Stimulated activated CD8-positive, alpha-beta memory T cell treated with anti-CD3 and anti-CD28 coated beads, Interleukin-7, amount 100 ng/mL, for 48 hours (primary cell): ENCODE measurements around the gene GJA1.
"Not testable (repeated sequence)": the region's sequence is repeated elsewhere in the genome, so short reads cannot be mapped to it uniquely, and the experiment has no call there.

Experiments used
- DNase-seq, 2 donors: peaks; one replicate each; pipeline ENCODE4 v3.0.0-alpha.2; 2020; ENCODE audit warnings: low read depth in 1 of 2; ENCODE audit errors: extremely low read depth in 1 of 2

GJA1 gene

DNA sequence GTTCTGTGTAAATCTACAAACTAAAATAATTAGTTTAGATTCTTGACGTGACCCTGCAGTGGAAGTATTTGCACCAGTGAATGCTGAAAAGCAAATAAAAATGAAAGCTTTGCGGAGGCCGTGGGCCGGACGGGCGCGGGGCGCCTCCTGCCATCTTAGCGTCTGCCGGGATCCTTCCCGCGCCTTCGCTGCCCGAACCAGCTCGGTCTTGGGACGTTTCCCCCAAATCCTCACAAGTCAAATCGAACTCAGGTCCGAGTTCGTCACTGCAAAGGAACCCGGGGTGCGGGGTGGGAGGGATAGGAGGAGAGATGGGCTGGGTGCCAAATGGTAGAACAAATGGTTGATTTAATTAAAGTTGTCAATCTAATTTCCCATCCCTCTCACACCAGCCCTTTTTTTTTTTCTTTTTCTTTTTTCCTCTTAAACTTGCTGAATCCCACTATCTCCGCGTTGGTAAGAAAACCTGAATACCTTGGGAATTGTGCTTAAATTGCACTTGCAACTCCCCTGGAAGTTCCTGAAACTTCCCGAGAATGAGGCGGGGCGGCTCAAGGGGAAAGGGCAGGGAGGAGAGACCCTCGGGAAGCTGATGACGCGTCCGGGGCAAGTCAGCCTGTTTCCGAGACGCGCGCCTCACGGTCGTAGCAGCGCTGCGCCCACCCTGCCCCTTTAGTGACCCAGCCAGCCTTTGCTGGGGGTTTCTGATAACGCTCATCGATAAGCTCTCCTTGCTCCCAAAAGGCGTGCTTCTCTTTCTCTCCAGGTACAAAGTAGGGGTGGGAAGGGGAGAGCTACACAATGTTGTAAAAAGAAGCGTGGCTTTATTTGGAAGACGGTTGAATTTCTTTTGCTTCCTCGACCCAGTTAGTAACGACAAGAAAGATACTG lies 1.8 kb downstream of the GJA1 start:
- peak in 1 of 2 donors; percentile 2 for DNase-seq

DNA sequence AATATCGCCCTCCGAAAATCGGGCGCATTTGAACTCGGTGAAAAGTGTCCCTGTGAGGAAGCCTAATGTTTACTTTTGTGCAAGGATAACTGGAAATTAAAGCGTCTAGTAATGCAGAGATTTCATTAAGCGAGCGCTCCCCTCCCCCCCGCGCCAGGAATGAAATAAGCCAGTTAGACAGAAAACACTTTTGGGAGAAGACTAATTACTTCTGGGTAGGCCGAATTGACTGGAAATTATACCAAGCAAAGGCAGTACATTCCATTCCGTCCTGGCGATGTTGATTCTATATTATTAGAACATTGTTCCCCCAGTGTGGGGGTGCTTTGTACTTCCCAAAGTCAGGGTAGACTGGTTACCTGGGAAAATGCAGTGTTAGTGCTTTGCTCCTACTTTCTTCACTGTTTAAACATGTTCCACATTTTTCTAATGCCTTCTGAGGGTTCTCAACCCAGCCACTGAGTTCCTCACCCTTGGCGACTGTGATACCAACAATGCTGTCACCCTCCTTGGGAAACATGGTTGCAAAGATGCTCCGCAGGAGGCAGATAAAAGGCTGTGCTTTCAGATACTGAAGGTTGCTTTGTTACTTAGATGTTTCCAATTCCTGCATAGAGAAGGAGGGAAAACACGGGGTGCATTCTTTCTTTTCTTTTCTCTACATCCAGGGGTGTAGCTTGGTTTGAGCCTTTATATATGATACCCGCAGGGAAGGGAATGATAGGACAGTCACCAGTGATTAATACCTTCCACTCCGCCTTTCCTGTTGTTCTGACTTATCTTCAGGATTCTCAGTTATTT lies 2.6 kb downstream of the GJA1 start:
- DNase-seq, result no peak

DNA sequence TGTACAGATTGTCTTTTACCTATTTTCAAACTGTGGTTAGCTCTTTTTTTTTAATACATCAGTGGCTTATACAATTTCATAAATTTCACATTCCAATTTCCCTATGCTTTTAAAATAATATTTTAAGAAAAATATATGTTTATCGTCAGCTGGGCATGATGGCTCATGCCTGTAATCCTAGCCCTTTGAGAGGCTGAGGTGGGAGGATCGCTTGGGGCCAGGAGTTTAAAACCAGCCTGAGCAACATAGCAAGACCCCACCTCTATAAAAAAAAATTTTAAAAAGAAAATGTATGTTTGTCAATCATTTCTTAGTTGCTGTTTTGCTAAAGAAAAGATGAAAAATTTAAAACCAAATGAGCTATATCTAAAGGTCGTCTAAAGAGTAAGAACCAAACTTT lies 3.4 kb downstream of the GJA1 start:
- no peak for DNase-seq

DNA sequence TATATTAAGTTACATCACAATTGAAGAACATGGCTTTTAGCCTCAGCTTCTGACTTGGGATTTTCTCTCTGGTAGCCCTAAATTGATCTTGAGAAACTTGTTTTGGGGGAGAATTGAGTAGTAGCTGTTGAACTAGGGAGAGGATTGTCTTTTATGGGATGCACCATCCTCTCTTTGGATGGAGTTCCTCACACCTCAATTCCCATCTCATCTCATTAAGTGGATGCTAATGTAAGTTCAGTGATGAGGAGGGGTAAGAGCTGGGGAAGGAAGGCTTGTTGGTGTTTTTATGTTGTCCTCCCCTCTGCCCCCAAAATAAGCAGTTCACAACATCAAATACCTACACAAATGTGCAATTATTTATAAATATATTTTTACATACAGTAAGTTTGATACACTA lies 4.0 kb downstream of the GJA1 start:
- no peak for DNase-seq

DNA sequence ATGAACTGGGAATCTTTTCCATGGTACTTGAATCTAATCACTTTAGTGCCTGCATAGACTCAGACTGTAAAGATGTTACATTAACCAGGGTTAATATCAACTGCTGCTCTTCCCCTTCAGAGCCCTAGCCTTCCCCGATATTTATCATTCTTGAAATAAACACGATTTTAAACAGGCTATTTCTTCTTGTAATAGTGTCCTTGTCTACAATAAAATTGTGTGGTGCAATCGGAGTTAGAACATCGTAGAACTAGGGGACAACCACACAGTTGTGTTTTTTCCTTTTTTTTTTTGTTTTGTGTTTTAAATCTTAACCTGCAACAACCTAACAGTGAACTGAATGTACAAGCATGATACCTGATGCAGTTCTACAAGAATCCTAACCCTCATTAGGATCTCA lies 4.5 kb downstream of the GJA1 start:
- DNase-seq, result no peak

DNA sequence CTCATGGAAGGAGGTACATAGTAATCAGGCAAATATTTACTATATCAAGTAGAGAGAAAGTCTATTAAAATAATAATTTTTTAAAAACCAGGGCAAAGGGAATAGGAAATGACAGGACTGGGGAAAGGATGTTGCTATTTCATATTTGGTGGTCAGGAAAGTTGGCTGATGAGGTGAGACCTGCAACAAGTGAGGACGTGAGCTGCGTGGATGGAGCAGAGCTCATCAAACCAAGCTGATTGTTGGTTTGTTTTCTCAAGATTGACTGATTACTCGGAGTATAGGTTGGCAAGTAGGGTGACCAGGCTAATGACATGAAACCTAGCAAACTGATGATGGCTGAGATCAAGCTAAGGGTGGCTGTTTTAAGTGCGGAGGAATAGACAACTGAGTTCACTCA lies 6.0 kb downstream of the GJA1 start:
- no peak for DNase-seq

DNA sequence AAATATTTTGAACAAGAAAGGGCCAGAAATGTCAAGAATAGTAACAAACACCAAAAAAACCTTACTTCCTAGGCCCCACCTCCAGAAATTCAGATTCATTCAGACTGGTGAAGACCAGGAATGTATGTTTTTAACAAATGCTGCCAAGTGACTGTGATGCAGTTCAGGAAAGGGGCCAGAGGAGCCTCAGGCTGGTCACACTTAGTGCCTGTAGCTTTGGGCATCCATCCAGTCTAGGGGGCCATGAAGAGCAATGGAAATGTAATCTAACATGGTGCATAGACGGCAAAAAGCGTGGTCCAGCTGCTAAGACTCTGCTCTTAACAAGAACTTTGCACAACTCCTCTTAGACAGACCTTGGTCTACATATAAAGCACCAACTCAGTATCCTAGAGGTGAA lies 7.1 kb downstream of the GJA1 start:
- no peak for DNase-seq

DNA sequence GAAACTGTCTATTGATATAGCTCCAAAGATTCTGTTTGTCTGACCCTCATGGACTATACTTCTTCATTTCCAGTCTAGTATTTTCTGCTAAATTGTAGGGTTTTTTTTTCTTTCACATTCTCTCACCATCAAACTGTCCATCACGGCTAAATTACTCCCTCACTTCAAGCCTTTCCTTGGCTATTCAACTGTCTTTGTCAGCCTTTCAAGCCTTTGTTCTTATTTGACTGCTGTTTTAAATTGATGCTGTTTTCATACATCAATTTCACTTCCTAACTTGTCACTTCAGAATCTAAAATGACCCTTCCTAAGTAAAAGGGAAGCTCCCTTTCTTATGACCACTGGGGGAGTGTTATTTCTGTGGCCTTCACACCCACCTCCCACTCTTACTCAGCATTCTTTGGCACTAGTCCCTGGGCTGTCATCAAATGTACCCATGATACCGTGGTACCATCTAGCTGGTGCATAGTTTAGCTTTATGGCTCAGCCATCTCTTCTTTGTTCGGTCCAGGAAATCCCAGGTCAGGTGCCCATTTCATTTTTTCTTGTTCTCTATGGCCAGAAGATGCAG lies 8.6 kb downstream of the GJA1 start:
- DNase-seq, result no peak

DNA sequence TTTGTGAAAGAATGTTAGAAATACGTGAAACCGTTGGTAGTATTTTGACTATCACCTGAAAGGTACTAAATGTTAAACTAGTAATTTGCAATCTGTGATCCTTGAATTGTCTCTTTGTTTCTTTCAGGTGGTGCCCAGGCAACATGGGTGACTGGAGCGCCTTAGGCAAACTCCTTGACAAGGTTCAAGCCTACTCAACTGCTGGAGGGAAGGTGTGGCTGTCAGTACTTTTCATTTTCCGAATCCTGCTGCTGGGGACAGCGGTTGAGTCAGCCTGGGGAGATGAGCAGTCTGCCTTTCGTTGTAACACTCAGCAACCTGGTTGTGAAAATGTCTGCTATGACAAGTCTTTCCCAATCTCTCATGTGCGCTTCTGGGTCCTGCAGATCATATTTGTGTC lies 11.3 kb downstream of the GJA1 start:
- not testable (repeated sequence) for DNase-seq

DNA sequence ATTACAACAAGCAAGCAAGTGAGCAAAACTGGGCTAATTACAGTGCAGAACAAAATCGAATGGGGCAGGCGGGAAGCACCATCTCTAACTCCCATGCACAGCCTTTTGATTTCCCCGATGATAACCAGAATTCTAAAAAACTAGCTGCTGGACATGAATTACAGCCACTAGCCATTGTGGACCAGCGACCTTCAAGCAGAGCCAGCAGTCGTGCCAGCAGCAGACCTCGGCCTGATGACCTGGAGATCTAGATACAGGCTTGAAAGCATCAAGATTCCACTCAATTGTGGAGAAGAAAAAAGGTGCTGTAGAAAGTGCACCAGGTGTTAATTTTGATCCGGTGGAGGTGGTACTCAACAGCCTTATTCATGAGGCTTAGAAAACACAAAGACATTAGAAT lies 12.3 kb downstream of the GJA1 start:
- not testable (repeated sequence) for DNase-seq

DNA sequence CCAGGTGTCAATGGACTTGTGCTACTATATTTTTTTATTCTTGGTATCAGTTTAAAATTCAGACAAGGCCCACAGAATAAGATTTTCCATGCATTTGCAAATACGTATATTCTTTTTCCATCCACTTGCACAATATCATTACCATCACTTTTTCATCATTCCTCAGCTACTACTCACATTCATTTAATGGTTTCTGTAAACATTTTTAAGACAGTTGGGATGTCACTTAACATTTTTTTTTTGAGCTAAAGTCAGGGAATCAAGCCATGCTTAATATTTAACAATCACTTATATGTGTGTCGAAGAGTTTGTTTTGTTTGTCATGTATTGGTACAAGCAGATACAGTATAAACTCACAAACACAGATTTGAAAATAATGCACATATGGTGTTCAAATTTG lies 13.1 kb downstream of the GJA1 start:
- DNase-seq, result not testable (repeated sequence)

DNA sequence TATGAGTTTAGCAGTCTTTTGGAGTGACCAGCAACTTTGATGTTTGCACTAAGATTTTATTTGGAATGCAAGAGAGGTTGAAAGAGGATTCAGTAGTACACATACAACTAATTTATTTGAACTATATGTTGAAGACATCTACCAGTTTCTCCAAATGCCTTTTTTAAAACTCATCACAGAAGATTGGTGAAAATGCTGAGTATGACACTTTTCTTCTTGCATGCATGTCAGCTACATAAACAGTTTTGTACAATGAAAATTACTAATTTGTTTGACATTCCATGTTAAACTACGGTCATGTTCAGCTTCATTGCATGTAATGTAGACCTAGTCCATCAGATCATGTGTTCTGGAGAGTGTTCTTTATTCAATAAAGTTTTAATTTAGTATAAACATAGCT lies 13.9 kb downstream of the GJA1 start:
- no peak for DNase-seq

DNA sequence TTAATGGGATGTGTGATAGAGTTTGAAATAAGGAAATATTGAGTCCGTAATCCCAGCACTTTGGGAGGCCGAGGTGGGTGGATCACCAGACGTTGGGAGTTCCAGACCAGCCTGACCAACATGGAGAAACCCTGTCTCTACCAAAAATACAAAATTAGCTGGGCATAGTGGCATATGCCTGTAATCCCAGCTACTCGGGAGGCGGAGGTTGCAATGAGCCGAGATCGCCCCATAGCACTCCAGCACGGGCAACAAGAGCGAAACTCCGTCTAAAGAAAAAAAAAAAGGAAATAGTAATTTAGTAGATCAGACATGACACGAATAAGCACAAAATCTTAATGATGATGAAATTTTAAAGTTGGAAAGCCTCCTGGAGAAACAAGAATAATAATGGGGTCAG lies 14.8 kb downstream of the GJA1 start:
- DNase-seq, result no peak

DNA sequence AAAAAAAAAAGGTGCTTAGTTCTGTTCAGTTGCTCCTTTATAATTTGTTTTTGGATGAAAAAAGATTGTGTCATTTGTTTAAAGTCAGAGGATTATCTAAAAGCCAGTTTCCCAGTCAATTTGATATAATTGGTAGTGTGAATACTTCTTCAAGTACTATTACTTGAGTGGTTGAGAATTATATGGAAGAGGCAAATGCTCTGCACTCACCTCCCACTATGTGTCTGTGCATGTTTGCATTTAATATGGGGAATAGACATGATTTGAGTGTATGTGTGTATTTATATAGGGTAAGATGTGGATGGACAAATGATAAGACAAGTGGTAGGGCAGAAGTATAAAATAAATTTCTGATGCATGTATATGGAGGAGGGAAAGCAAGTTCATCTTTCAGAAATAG lies 15.8 kb downstream of the GJA1 start:
- DNase-seq, result no peak

DNA sequence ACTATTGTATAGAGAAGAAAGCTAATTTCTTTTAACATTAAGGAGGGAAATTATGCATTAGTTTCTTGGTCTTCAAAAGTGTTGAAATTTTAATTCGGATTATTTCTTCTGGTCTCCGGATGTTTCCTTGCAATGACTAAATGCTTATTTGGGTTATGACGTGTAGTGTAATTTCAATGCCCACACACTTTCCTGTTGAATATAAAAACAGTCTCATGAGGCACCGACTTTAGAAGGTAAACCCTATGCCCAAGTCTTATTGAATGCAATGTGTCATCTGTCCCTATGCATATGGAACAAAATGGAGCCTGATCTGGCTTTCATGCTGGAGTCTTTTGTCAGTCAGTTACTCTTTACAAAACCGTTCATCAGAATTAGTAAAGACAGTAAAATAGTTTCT lies 17.7 kb downstream of the GJA1 start:
- no peak for DNase-seq

DNA sequence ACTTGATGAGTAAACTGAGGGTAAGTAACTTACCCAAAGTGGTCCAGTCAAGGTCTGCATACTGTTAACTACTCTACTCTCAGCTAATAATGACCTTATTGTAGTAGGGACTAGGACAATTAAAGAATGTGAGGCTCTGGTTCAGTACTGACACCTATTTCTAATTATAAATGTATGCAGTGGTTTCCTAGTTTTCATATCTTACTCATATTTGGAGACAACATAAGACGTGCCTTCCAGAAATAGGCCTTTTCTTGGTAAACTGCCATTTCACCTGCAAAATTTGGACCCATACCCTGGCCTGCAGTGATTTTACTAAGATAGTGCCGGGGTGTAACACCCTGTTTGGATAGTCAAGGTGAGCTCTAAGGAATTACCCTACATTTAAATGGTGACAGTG lies 24.7 kb downstream of the GJA1 start:
- DNase-seq, result no peak

DNA sequence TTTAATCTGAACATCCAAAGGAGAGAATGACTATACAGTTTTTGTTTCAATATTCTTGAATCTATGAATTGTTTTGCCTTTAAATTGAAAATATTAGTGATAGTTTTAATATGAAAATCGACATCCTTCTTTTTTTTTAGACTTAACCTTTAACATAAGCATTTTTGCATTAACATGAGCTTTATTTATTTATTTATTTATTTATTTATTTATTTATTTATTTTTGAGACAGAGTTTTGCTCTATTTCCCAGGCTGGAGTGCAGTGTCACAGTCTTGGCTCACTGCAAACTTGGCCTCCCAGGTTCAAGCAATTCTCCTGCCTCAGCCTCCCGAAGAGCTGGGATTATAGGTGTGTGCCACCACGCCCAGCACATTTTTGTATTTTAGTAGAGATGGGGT lies 27.6 kb downstream of the GJA1 start:
- no peak for DNase-seq

DNA sequence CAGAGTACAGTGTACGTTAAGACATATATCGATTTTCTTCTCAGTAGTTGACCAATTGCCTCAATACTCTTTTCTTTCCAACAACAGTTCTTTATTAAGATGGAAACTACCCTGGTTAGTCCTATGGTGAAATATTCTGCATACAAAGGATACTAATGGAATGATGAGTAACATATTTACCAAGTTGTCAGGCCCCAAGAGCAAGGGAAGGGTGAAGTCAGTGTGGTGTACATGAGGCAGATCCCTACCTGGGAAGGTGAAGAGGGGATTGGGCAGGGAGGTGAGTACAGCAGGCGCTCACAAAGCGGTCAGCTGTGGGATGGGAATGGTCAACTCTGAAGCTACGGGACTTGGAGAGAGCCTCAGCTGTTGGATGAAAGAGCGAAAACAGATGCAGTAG lies 29.7 kb downstream of the GJA1 start:
- no peak for DNase-seq

DNA sequence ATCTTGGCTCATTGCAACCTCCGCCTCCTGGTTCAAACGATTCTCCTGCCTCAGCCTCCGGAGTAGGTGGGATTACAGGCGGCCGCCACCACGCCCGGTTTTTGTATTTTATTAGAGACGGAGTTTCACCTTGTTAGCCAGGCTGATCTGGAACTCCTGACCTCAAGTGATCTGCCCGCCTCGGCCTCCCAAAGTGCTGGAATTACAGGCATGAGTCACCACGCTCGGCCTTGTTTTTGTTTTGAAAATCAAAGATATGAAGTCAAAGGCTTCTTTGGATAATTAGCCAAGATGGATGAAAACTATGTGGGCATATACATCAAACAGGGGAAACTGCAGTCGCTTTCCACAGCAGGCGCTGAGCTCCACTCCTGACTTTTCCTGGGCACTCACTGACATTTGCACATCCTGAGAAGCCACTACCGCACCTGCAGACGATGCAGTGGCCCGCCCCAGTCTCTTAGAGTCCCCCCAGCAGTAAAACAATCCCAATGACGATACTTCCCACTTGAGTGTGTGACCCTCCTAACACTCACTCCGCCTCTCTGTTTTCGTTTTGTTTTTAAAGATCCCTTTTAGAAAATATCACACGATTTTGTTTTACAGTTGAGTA lies 44.1 kb downstream of the GJA1 start:
- DNase-seq, result no peak

DNA sequence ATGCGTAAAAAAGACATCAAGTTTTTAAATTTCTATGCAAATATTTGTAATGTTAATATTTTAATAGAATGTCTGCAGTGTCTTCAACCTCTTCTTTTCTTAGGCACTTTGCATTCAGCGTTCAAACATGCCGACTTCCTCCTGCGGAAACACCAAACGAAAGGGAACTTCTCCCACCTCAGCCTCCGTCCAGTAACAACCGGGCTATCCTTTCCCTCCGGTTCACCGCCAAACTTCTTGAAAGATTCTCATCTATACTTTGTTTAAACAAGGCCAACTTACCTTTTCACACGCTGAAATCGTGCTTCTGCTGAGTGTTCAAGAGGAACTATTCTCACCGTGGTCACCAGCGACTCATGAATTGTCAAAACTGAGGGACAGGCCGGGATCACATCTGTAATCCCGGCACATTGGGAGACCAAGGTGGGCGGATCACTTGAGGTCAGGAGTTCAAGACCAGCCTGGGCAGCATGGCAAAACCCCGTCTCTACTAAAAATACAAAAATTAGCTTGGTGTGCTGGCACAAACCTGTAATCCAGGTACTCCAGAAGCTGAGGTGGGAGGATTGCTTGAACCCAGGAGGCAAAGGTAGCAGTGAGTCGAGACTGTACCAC lies 44.8 kb downstream of the GJA1 start:
- no peak for DNase-seq
